Fibroblast of pulmonary artery (primary cell): ENCODE results near the gene SLX1A.

Source experiments
- DNase-seq: peaks from one replicate; pipeline ENCODE4 v3.0.0-alpha.2; 2010; ENCODE audit warnings: low read depth
- H3K4me3 ChIP-seq: replicated peaks from 2 replicates; pipeline ENCODE4 v1.5.1; 2011; ENCODE audit warnings: low read depth, mild to moderate bottlenecking, control low read depth, low read length, moderate library complexity
- CTCF ChIP-seq: IDR thresholded peaks from 2 replicates; pipeline ENCODE4 v1.5.1; 2011; ENCODE audit warnings: mild to moderate bottlenecking, control low read depth, low read length, inconsistent platforms; ENCODE audit errors: missing control alignments

Gene SLX1A

DNA sequence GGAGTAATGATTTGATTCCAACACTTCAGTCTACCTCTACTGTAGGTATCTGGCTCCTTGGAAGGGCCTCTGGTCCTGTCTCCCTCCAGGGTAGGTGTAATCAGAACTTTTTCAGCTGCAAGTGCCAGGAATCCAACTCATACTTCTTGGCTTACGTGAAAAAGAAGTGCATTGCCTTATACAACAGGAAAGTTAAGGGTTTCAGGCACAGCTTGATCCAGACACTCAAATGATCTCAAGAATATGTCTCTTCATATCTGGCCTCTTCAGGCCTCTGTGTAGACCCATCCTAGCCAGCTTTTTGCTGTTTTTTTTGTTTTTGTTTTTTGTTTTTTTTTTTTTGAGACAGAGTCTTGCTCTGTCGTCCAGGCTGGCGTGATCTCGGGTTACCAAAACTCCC, 14.5 kb upstream of the SLX1A start:
- DNase-seq, result no peak
- no peak for TF ChIP-seq CTCF
- no peak overlapping the region for H3K4me3 ChIP-seq

GRCh38 chr16:30179931-30180330, 13.7 kb upstream of the SLX1A start:
- H3K4me3 ChIP-seq, result no peak overlapping the region
- TF ChIP-seq CTCF, result no peak
- no peak for DNase-seq

- H3K4me3 ChIP-seq, result no peak overlapping the region
- TF ChIP-seq CTCF, result no peak
- DNase-seq, result no peak
Observed at GRCh38 chr16:30180741-30181140, 12.9 kb upstream of the SLX1A start.

DNA sequence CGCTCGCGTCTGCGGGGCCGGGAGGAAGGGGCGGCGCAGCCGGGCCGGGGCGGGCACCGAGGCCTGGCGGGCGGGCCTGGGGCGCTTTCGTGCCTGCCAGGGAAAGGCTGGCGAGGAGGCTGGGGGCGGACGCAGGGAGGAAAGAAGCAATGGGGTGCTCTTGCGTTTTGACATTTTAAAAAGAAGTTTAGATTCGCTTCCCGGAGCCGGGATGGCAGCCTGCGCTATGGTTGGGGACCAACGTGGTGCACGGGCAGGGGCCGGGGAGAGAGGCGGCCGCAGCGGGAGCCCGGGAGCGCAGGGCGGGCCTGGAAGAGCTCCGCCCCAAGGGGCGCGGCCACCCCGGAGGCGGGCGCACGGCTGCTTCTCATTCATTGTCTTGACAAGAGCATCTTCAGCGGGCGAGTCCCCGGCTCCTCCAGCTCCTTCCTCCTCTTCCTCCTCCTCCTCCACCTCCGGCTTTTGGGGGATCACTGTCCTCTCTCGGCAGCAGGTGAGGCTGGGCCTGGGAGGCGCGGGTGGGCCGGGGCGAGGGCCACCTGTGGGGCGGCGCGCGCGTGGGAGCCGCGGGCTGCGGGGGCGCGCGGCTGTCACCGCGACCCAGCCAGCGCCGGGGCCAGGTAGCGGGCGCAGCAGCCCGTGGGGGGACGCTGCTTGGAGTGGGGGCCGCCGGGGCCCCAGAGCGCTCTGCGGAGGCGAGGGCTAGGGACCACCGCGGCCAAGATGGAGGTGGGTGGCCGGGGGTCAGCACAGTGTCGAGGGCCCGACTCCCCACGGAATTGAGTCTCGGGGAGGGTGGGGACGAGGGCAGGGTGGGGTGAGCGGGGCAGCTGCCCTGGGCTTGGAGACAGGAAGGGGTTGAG, 10.2 kb upstream of the SLX1A start, which contains the start of gene CORO1A:
Gene CORO1A, plus strand, starts transcription at position 370 of the 863 bp plus-strand sequence. CDS start 1,608 bp downstream, outside the sequence.
- no peak for TF ChIP-seq CTCF
- H3K4me3 ChIP-seq, result peak within 1 kb of the TSS; percentile 57
- DNase-seq, result peak; percentile 69

DNA sequence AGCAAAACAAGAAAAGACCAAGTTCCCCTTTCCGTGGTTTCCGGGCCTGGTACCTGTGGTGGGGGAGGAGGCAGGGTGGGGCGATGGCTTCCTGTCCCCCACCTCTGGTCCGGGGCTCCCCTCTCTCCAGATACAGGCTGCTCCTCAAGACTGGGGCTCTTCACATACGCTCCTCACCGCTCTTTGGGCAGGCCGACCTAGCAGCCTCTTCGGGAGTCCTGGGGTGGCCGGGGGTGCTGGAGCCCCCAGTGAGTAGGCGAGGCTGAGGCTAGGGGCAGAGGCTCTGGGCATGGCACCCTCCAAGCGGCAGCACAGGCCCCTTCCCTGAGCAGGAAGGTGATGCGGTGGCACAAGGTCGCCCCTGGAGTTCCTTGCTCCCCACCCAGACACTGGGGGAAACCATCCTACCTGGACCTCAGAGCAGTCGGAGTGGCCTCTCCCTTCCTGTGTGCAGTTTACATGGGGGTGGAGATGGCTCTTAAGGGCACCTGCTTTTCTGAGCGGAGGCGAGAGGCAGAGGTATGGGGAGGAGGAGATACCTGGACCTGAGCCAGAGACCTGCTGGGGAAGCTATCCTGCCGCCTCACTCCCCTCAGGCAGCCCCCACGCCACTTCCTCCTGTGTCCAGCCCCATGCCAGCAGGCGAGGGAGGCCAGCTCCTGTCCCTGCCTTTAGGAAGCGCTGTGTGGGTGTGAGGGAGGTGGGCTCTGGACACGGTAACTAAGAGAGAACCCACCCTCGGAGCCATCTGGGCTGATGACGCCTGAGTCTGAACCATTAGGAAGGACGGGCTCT, 9.4 kb upstream of the SLX1A start:
- no peak overlapping the region for H3K4me3 ChIP-seq
- DNase-seq, result no peak
- no peak for TF ChIP-seq CTCF

- H3K4me3 ChIP-seq, result no peak overlapping the region
- DNase-seq, result no peak
- TF ChIP-seq CTCF, result no peak
Observed at GRCh38 chr16:30184891-30185682, 8.6 kb upstream of the SLX1A start.
